Mesenchymal stem cell (in vitro differentiated cells and primary cell): Measurements from ENCODE around the gene CLEC3B.

Source experiments
- DNase-seq: peaks from one replicate; pipeline ENCODE4 v3.0.0-alpha.2; 2013
- H2AFZ ChIP-seq: one replicate; pipeline ENCODE4 v1.6.1; 2013; ENCODE audit warnings: low read depth, mild to moderate bottlenecking, control low read depth, inconsistent platforms, low read length, moderate library complexity
- H2AK5ac ChIP-seq: 2 replicates; pipeline ENCODE4 v1.6.1; 2013; ENCODE audit warnings: low read length, moderate library complexity, mild to moderate bottlenecking, inconsistent platforms; ENCODE audit not compliant: severe bottlenecking
- H2BK120ac ChIP-seq: one replicate; pipeline ENCODE4 v1.6.1; 2013; ENCODE audit warnings: low read depth, mild to moderate bottlenecking, inconsistent platforms, low read length, moderate library complexity
- H2BK12ac ChIP-seq, 2 experiments: one replicate each; pipeline ENCODE4 v1.6.1; 2013; ENCODE audit warnings: inconsistent platforms in 2 of 2, low read length in 2 of 2, mild to moderate bottlenecking in 2 of 2, moderate library complexity in 2 of 2, control low read depth in 1 of 2
- H2BK15ac ChIP-seq: one replicate; pipeline ENCODE4 v1.6.1; 2013; ENCODE audit warnings: mild to moderate bottlenecking, low read depth, inconsistent platforms; ENCODE audit not compliant: poor library complexity, severe bottlenecking
- H2BK5ac ChIP-seq: 2 replicates; pipeline ENCODE4 v1.6.1; 2013; ENCODE audit warnings: low read depth, mild to moderate bottlenecking, low read length, control low read depth, inconsistent platforms; ENCODE audit not compliant: poor library complexity, severe bottlenecking
- H3K14ac ChIP-seq, 2 experiments: one replicate each; pipeline ENCODE4 v1.6.1; 2013; ENCODE audit warnings: inconsistent platforms in 2 of 2, low read length in 2 of 2, control low read depth in 1 of 2, mild to moderate bottlenecking in 1 of 2, moderate library complexity in 1 of 2
- H3K18ac ChIP-seq, 2 experiments: one replicate each; pipeline ENCODE4 v1.6.1; 2013; ENCODE audit warnings: inconsistent platforms in 2 of 2, low read length in 2 of 2, control low read depth in 1 of 2, low read depth in 1 of 2, mild to moderate bottlenecking in 1 of 2
- H3K23ac ChIP-seq, 2 experiments: one replicate each; pipeline ENCODE4 v1.6.1; 2013; ENCODE audit warnings: inconsistent platforms in 2 of 2, low read length in 2 of 2, mild to moderate bottlenecking in 2 of 2, moderate library complexity in 2 of 2, control low read depth in 1 of 2
- H3K27ac ChIP-seq: 2 replicates; pipeline ENCODE4 v1.5.1; 2013; ENCODE audit warnings: mild to moderate bottlenecking, moderate library complexity, low read length, control low read depth, inconsistent platforms; ENCODE audit not compliant: poor library complexity, severe bottlenecking
- H3K27me3 ChIP-seq, 2 experiments: 2 replicates each; pipeline versions ENCODE4 v1.6.1 to v1.7.0; 2013; ENCODE audit warnings: low read length in 2 of 2, mild to moderate bottlenecking in 2 of 2, moderate library complexity in 2 of 2, control low read depth in 1 of 2, inconsistent platforms in 1 of 2; ENCODE audit not compliant: control insufficient read depth in 1 of 2, insufficient read depth in 1 of 2
- H3K36me3 ChIP-seq, 2 experiments: 2 replicates each; pipeline versions ENCODE4 v1.6.1 to v1.7.0; 2013; ENCODE audit warnings: low read length in 2 of 2, control low read depth in 1 of 2, inconsistent platforms in 1 of 2, low read depth in 1 of 2, mild to moderate bottlenecking in 1 of 2; ENCODE audit not compliant: insufficient read depth in 2 of 2, control insufficient read depth in 1 of 2
- H3K4ac ChIP-seq, 2 experiments: one replicate each; pipeline ENCODE4 v1.6.1; 2013; ENCODE audit warnings: inconsistent platforms in 2 of 2, low read length in 2 of 2, mild to moderate bottlenecking in 2 of 2, moderate library complexity in 2 of 2, control low read depth in 1 of 2, low read depth in 1 of 2
- H3K4me1 ChIP-seq: 2 replicates; pipeline ENCODE4 v1.6.1; 2013; ENCODE audit warnings: low read depth, low read length, control low read depth; ENCODE audit not compliant: control insufficient read depth, insufficient read depth
- H3K4me2 ChIP-seq: 2 replicates; pipeline ENCODE4 v1.6.1; 2013; ENCODE audit warnings: low read length, mild to moderate bottlenecking, inconsistent platforms; ENCODE audit not compliant: poor library complexity, severe bottlenecking
- H3K4me3 ChIP-seq, 2 experiments: 2 replicates each; pipeline versions ENCODE4 v1.5.1 to v1.7.0; 2013; ENCODE audit warnings: low read length in 2 of 2, mild to moderate bottlenecking in 2 of 2, control low read depth in 1 of 2, low read depth in 1 of 2; ENCODE audit not compliant: insufficient read depth in 1 of 2
- H3K79me1 ChIP-seq: replicated peaks from 2 replicates; pipeline ENCODE4 v1.6.1; 2013; ENCODE audit warnings: mild to moderate bottlenecking, control low read depth, low read length, inconsistent platforms; ENCODE audit not compliant: poor library complexity, severe bottlenecking
- H3K9ac ChIP-seq: 2 replicates; pipeline ENCODE4 v1.7.0; 2013; ENCODE audit warnings: mild to moderate bottlenecking, low read length, moderate library complexity
- H3K9me3 ChIP-seq: 2 replicates; pipeline ENCODE4 v1.7.0; 2013; ENCODE audit warnings: mild to moderate bottlenecking, low read length; ENCODE audit not compliant: control insufficient read depth
- H4K8ac ChIP-seq: one replicate; pipeline ENCODE4 v1.6.1; 2013; ENCODE audit warnings: inconsistent platforms, mild to moderate bottlenecking, low read length, moderate library complexity
- H4K91ac ChIP-seq: one replicate; pipeline ENCODE4 v1.6.1; 2013; ENCODE audit warnings: mild to moderate bottlenecking, low read length, inconsistent platforms
- WGBS: methylation state at CpG from one replicate; pipeline ENCODE4 v1.1.7; 2013; ENCODE audit warnings: mixed read lengths; 5-methylcytosine and 5-hydroxymethylcytosine counted together

CLEC3B gene

GRCh38 chr3:44996556-44996969, 29.5 kb upstream of the CLEC3B start:
- Histone ChIP-seq H3K27ac (peak overlapping the region; percentile 35), H3K14ac (no peak overlapping the region), H2BK5ac (no peak overlapping the region), H3K4ac (no peak overlapping the region), H3K23ac (no peak overlapping the region), H3K36me3 (peaks cover 22 to 60% of the 10 kb centered on the region in 2 experiments), H3K18ac (no peak overlapping the region), H3K4me1 (peaks cover 14% of the 10 kb centered on the region), H3K4me2 (no peak overlapping the region), H3K79me1 (peaks cover 23% of the 10 kb centered on the region), H2AFZ (no peak overlapping the region), H3K9ac (peak overlapping the region; percentile 33), H3K9me3 (no peaks in the 10 kb centered on the region), H2BK12ac (no peak overlapping the region), H2BK120ac (no peak overlapping the region), H4K91ac (no peak overlapping the region), H3K27me3 (no peaks in the 10 kb centered on the region), H2BK15ac (no peak overlapping the region), H4K8ac (no peak overlapping the region), H2AK5ac (no peak overlapping the region), H3K4me3 (no peak overlapping the region)
- WGBS = no CpG with 5 or more reads among the region's 3 CpGs
- DNase-seq = peak; percentile 19

DNA sequence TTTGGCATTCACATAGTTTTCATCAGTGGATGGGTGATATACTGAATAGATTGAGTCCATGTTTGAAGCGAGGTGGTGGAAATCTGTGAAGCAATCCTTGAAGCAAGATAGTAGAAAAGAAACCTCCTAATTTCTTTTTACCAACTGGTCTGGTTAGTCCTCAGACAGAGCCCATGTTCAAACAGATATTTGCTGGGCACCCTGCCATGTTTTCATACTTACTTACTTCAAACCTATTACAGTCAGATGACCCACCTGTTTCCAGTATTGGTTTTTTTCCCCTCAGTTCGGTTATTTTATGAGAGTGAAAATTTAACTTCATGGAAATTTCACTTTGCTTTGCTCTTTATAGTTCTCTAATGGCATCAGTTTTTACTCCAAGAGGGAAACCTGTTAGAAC, 26.3 kb upstream of the CLEC3B start:
- Histone ChIP-seq H2BK5ac (no peak overlapping the region), H2AFZ (no peak overlapping the region), H3K27ac (no peak overlapping the region), H3K4me1 (peaks cover 9% of the 10 kb centered on the region), H3K36me3 (peaks cover 27 to 76% of the 10 kb centered on the region in 2 experiments), H2BK12ac (no peak overlapping the region), H2BK15ac (no peak overlapping the region), H3K9me3 (peaks cover 2% of the 10 kb centered on the region), H3K18ac (no peak overlapping the region), H3K4ac (no peak overlapping the region), H3K9ac (no peak overlapping the region), H3K4me3 (no peak overlapping the region), H3K4me2 (no peak overlapping the region), H3K79me1 (peaks cover 18% of the 10 kb centered on the region), H2BK120ac (no peak overlapping the region), H4K91ac (no peak overlapping the region), H3K27me3 (no peaks in the 10 kb centered on the region), H3K23ac (no peak overlapping the region), H4K8ac (no peak overlapping the region), H2AK5ac (no peak overlapping the region), H3K14ac (no peak overlapping the region)
- no CpG with 5 or more reads among the region's 2 CpGs for WGBS
- no peak for DNase-seq

- H2BK120ac ChIP-seq = no peak overlapping the region
- no peak overlapping the region for H3K23ac ChIP-seq
- H3K18ac ChIP-seq = no peak overlapping the region
- H2BK5ac ChIP-seq = no peak overlapping the region
- H2AK5ac ChIP-seq = no peak overlapping the region
- no peak overlapping the region for H3K4me3 ChIP-seq
- H2AFZ ChIP-seq = no peak overlapping the region
- H3K9ac ChIP-seq = no peak overlapping the region
- 98% methylated on average over 3 of the region's 4 CpGs for WGBS
- no peak overlapping the region for H3K4ac ChIP-seq
- peaks cover 4% of the 10 kb centered on the region for H3K4me1 ChIP-seq
- H3K14ac ChIP-seq = no peak overlapping the region
- H4K8ac ChIP-seq = peak overlapping the region; percentile 7
- no peak overlapping the region for H3K27ac ChIP-seq
- peaks cover 5% of the 10 kb centered on the region for H3K9me3 ChIP-seq
- peaks cover 17% of the 10 kb centered on the region for H3K79me1 ChIP-seq
- no peak overlapping the region for H2BK12ac ChIP-seq
- no peaks in the 10 kb centered on the region for H3K27me3 ChIP-seq
- peak overlapping the region; percentile 25 for H4K91ac ChIP-seq
- no peak overlapping the region for H2BK15ac ChIP-seq
- H3K4me2 ChIP-seq = no peak overlapping the region
- peaks cover 27 to 86% of the 10 kb centered on the region in 2 experiments for H3K36me3 ChIP-seq
- DNase-seq = no peak
Observed at GRCh38 chr3:45000823-45001222, 25.3 kb upstream of the CLEC3B start.

DNA sequence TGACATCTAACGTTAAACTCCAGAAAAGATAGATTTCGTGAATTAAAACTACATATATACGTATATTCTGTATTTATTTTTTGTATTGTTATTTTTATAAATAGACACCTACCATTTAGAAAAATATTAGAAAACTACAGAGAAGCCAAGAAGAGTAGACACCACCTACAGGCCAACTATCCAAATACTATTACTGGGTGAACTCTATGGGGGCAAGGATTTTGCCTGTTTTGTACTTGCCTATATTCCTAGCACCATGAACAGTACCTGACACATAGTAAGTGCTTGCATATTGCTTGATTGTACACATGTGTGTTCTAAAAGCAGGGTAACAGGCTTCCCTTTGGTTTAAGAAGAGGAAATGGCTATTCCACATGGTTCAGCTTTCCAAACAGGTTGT, 24.4 kb upstream of the CLEC3B start:
- Histone ChIP-seq H2BK12ac (no peak overlapping the region), H4K91ac (no peak overlapping the region), H3K79me1 (peaks cover 16% of the 10 kb centered on the region), H3K23ac (no peak overlapping the region), H3K4me3 (no peak overlapping the region), H3K18ac (no peak overlapping the region), H3K4me2 (no peak overlapping the region), H3K14ac (no peak overlapping the region), H2BK15ac (no peak overlapping the region), H2AFZ (no peak overlapping the region), H2AK5ac (no peak overlapping the region), H3K9ac (no peak overlapping the region), H4K8ac (no peak overlapping the region), H3K36me3 (peaks cover 28 to 85% of the 10 kb centered on the region in 2 experiments), H3K27me3 (no peaks in the 10 kb centered on the region), H3K9me3 (peaks cover 5% of the 10 kb centered on the region), H2BK5ac (no peak overlapping the region), H2BK120ac (no peak overlapping the region), H3K4ac (no peak overlapping the region), H3K4me1 (peaks cover 2% of the 10 kb centered on the region), H3K27ac (no peak overlapping the region)
- no CpG with 5 or more reads among the region's 3 CpGs for WGBS
- DNase-seq = no peak
